ENCODE results near the gene ADGRL1.
A peak's percentile ranks its signal among the peaks of the same experiment; 100 is the strongest.

The ADGRL1 gene

DNA sequence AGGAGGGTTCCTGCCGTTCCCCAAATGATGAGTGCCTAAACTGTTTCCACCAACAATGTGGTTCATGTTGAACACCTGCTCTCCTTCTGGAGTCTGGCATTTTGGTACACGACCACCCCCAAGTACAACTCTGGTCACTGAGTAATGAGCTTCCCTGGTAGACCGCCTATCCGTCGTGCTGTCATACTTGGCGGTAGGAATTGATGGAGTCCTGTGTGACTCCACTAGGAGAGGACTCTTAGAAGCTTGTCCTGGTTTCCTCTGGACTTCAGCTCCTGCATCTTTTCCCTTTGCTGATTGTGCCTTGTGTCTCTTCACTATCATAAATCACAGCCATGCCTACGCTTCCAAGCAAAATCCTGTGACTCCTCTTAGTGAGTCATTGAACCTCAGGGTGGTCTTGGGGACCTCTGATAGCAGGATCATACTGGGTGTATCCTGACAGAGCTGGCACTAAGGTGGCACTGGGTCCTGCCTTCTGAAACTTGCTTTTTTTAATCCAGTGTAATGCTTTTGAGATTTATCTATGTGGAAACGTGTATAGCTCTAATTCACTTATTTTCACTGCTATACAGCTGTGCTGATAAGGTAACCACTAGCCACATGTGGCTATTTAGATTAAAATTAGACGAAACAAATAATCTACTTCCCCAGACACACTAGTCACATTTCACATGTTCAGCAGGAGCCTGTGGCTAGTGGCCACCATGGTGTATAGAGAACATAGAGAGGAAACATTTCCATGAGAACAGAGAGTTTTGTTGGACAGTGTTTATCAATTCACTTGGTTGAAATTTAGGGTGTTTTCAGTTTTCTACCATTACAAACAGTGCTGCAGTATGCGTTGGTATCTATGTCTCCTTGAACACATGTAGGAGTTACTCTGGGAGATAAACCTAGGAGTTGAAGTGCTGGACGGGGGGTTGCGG, 63.4 kb downstream of the ADGRL1 start:
- no peak for DNase-seq (ENCODE audit: low read depth in 1 of 2, low spot score in 1 of 2)

DNA sequence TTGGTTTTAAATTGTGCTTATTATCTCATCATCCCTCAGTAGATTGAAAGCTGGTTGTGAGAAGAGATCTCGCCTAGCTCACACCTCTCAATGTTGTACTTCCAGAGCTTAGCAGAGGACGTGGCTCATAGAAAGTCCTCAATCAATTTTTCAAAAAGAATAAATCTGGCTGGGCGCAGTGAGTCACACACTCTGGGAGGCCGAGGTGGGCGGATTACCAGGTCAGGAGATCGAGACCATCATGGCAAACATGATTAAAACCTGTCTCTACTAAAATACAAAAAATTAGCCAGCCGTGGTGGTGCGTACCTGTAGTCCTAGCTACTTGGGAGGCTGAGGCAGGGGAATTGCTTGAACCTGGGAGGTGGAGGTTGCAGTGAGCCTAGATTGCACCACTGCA, 64.9 kb downstream of the ADGRL1 start:
- no peak for DNase-seq (ENCODE audit: low read depth in 1 of 2, low spot score in 1 of 2)

DNA sequence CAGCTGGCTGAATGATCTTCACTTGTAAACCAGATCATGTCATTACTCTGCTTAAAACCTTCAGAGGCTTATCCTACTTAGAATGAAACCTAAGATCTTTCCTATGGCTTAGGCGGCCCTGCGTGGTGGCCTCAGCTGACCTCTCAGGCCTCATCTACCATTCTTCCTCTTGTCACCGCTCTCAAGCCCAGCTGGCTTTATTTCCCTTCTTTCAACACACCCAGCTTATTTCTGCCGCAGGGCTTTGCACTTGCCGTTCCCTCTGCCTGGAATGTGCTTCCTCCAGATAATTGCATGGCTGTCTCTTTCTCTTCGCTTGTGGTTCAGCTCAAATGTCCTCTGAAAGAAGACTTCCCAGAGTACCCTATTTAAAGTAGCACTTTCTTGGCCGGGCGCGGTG, 66.0 kb downstream of the ADGRL1 start:
- DNase-seq (ENCODE audit: low read depth in 1 of 2, low spot score in 1 of 2): no peak

DNA sequence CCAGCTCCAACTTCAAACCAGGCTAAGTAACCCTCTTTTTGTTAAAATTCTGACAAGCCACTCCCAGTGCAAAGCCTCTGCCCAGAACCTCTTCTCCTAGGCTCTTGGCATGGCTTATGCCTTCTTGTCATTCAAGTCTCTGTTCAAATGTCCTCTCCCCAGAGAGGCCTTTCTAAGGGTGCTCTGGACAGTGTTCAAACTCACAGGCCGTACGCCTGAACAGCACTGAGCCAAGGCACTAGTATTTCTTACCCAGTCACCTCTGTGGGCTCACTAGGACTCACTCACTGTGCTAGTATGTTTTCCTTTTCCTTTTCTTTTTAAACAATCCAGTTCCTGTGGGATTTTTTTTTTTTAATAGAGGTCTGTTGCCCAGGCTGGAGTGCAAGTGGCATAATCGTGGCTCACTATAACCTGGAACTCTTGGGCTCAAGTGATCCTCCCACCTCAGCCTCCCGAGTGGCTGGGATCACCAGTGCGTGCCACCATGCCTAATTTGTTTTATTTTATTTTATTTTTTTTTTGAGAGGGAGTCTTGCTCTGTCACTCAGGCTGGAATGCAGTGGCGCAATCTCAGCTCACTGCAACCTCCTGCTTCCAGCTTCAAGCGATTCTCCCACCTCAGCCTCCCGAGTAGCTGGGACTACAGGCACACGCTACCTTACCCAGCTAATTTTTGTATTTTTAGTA, 67.2 kb downstream of the ADGRL1 start:
- no peak for DNase-seq (ENCODE audit: low read depth in 1 of 2, low spot score in 1 of 2)

DNA sequence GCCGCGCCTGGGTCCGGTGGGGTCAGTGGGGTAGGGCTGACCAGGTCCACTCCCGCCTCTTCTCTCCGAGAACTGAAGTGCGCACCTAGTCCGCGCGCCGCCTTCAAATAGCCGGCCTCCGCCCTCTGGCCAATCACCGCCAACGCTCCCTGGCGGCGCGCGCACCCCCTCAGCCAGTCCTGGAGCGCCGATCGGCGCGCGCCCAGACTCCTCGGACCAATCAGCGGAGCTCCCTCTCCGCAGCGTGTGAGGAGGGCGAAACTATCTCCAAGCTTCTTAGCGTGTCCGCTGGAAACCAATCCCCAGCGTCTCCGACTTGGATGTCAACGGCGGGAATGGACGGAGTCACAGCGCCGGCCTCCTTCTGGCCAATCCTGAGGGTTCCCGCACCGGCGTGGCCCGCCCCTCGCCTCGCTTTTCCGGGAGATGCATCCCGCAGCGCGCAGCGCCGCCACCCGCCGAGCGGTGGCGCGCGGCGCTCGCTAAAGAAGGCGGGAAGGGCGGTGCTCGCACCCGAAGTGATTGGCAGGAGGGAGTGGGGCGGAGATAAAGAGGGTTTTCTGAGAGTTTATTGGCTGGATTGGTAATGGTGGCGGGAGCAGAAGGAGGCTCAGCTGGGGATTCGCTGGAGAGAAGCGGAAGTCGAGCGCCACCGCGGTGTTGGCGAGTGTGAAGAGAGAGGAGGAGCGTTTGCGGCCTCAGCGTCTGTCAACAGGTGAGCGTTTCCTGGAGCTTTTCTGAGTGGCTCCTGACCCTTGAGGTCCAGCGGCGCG, 69.3 kb downstream of the ADGRL1 start, which contains the start of gene ASF1B:
TSS of gene ASF1B (minus strand) at position 81 of the 773 bp plus-strand sequence. CDS start 133 bp downstream, outside the sequence.
- DNase-seq (ENCODE audit: low read depth in 1 of 2, low spot score in 1 of 2): peak; percentile 89 to 97

DNA sequence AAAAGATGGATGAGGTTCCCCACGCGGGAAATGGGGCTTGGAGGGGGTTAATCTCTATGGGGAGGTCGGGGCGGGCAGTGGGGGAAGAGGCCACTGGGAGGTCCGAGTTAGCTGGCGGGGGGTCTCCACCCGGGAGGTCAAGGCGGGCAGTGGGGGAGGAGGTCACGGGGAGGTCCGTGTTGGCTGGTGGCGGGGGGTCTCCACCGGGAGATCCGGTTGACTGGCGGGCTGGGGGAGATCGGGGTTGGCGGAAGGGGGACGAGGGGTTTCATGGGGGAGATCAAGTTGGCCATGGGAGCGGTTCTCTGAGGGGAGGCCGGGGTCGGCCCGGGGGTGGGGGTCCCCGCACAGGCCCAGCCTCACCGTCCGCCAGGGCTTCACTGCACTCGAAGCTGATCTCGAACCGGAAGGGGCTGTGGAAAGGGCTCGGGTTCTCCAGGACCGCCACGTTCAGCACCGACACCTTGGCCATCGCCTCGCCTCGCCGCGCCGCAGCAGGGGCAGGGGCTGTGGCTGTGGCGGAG, 69.9 kb downstream of the ADGRL1 start:
- DNase-seq (ENCODE audit: low read depth in 1 of 2, low spot score in 1 of 2): no peak

DNA sequence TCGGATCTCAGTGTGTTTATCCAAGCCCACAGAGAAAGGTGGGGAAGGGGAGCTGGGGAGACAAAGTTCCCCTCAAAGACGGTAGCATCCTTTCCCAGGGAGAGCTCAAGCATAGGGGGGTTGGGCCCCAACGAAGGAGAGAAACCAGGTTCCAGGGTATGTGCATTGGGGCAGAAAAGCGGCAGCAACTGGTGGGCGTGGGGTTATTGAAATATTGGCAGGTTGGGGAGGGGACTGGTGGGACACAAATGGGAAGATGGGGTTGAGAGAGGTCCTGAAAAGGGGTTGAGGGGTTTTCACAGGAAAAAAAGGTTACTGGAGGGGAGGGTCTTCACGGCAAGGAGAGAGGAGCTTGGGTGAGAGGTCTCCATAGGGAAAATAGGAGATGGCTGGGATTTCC, 70.6 kb downstream of the ADGRL1 start:
- no peak for DNase-seq (ENCODE audit: low read depth in 1 of 2, low spot score in 1 of 2)

DNA sequence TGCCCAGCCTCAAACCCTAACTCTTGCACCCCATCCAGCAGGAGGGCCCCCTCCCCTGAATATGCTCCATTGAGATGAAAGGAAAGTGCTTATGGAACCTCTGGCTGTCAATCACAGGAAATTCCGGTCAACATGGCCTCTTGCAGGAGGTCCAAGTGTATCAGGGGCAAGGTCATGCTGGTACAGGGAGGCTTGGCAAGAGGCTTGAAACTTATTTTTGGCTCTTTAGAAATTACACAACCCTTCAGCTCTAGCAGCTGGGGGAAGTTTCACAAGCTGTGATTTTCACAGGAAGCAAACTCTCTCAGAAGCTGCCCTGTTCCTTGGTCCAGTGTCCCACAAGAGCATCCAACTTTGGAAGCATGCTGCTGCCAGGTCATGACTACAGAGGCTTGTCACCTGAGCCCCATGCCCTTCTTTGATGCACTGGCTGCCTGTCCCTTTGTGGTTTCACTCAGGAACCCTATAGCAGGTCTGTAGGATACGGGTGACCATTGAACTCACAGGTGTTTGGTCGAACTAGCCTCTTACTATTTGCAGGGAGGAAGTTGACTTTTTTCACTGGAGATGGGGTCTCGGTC, 78.0 kb downstream of the ADGRL1 start:
- no peak for DNase-seq (ENCODE audit: low read depth in 1 of 2, low spot score in 1 of 2)

DNA sequence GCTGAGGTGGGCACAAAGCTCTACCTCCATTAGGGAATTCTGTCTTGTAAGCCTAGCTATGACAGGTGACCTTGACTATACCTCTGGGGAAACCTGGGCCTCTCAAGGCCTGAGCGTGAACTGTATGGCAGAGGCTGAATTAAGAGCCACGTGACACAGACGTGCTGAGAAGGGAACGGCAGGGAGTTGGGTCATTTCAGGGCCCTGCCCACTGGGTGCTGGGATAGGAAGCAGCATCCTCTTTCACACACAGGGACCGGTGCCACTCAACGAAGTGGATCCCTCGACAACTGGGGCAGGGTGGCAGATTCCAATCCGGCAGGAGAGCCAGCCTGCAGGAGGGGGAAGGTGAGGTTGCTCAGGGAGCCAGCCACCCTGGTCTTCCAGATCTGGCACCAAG, 78.8 kb downstream of the ADGRL1 start:
- no peak for DNase-seq (ENCODE audit: low read depth in 1 of 2, low spot score in 1 of 2)

DNA sequence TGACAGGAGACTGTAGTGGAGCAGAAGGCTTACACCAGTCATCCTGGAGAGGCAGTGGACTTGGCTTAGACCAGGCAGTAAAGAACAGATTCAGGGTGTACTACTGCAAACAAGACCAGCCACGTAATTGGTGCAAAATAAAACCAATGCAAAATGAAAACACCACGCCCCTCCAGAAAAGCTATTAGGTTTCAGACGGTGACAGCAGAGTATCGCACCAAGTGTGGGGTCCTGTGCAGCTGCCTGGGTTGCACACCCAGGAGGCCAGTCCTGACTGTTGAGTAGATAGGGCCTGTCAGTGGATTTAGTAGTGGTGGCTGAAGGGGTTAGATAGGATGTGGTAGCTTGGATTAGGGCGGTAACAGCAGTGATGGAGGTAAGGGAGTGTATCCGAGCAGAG, 83.0 kb downstream of the ADGRL1 start:
- DNase-seq (ENCODE audit: low read depth in 1 of 2, low spot score in 1 of 2): no peak

DNA sequence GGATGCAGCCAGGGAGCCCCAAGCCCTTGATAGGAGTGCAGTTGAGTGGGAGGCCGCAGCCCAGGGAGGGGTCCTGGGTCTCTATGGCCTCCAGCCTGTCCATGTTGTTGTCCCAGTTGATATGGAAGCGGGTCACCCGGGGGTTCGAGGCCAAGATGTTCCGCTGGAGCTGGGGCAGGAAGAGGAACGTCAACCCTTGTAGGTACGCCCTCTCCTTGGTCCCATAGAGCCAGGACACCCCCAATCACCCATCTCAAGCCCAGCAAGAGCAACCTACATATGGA, 85.5 kb downstream of the ADGRL1 start:
- DNase-seq (ENCODE audit: low read depth in 1 of 2, low spot score in 1 of 2): no peak

DNA sequence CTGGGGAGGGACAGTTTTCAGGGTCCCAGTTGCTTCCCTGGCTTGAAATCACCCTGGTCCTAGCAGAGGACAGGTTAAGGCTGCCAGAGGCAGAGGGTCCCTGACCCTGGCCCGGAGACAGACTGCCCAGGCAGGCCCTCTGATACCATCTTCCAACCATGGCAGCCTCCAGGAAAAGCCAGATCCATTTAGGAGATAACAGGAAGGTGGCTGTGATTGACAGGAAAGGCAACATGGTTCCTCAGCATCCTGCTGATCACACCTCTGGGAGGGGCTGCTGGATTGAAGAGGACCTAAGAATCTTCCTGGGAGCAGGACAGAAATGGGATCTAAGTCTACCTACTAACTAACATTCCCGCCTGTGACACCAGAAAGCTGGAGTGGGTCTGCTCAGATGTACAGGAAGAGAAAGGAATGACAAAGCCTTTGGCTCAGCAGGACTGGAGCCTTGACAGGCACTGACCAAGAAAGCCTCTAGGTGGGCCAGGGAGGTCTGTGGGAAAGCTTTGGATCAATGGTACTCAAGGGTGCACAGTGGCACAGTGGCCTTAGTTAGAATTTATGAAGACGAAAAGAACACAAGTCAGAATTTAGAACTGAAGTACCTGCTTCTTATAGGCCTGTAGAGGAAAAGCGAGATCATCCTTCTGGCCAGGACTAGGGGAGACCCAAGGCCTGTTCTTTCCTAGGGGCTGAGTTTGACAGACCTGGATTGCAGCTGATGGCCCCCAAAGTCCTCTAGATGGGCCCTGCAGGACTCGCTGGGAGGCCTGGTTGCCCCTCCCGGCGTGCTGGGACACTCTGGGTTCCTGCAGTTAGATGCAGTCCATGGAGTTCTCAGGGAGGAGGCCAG, 86.1 kb downstream of the ADGRL1 start:
- no peak for DNase-seq (ENCODE audit: low read depth in 1 of 2, low spot score in 1 of 2)

DNA sequence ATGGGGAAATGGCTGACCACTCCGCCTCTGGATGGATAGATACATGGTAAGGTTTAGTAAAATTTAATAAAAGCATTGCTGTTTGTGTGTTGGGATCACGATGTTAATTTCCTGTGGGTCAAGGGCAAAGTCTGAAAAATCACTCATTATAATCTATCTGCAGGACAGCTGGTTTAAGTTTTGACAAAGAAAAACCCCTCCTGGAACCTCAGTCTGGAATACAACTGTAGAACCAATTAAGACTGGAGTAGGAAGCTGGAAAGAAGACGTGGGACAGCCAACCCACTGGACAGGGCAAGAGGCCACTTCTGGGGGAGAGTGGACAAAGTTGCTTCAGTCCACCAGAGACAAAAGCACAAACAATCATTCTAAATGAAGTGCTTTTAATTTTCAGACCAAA, 86.8 kb downstream of the ADGRL1 start:
- DNase-seq (ENCODE audit: low read depth in 1 of 2, low spot score in 1 of 2): no peak

DNA sequence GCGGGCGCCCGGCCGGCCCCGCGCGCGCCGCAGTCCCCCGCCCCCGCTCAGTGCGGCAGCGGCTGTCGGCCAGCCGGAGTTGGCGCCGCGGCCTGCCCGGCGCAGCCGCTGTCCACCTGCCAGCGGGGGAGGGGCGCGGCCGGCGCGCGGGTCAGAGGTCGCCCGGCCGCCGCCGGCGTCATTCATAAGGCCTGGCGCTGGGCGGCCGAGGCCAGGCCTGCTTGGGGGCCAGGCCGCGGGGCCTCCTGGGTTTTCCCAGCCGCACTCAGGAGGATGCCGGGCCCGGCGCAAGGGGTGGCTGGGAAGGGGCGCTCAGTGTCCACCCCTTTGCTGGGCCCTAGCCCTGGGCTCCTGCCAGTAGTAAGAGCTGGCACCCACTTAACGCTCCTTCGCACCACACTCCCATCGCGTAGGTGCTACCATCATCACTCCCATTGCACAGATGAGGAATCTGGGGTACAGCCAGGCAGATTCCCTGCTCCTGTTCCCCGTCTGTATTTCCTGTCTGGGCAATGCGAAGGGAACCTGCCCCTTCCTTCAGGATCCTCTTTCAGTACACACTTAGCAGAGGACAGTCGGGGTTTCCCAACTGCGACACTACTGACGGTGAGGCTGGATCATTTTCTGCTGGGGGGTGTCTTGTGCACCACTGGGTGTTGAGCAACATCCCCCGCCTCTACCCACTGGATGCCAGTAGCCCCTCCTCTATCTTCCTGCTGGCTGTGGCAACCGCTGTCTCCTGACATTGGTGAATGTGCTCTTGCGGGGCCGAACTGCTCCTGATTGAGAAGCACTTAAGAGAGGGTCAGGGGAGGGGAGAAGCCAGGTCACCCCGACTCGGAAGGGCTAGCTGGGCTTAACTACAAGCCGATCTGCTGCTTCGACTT, 87.6 kb downstream of the ADGRL1 start:
- DNase-seq (ENCODE audit: low read depth in 1 of 2, low spot score in 1 of 2): peak in 1 of 2 donors; percentile 19

DNA sequence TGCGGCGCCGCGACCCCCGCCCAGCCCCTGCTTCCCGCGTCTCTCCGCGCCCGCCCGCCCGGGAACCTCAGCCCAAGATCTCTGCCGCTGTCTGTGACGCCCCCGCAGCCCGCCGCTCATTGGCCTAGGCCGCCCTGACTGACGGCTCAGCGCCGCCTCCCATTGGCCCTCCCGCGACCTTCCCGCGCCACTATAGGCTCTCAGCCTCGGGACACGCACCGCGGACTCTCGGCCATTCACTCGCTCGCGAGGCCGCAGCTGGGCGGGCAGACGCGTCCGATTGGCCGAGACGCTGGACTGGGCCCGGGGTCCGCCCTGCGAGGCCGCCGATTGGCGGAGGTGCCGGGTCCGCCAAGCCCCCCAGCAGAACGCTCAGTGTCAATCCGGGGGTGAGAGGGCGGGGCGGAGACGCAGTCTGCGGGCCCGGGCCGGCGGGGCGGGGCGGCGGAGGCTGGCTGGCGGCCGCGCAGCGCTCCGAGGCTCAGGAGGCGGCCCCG, 88.3 kb downstream of the ADGRL1 start, which contains the start of gene PRKACA:
TSS of gene PRKACA (minus strand) at position 95 of the 497 bp plus-strand sequence. CDS start 215 bp downstream, outside the sequence.
- DNase-seq (ENCODE audit: low read depth in 1 of 2, low spot score in 1 of 2): peak; percentile 93 to 97

DNA sequence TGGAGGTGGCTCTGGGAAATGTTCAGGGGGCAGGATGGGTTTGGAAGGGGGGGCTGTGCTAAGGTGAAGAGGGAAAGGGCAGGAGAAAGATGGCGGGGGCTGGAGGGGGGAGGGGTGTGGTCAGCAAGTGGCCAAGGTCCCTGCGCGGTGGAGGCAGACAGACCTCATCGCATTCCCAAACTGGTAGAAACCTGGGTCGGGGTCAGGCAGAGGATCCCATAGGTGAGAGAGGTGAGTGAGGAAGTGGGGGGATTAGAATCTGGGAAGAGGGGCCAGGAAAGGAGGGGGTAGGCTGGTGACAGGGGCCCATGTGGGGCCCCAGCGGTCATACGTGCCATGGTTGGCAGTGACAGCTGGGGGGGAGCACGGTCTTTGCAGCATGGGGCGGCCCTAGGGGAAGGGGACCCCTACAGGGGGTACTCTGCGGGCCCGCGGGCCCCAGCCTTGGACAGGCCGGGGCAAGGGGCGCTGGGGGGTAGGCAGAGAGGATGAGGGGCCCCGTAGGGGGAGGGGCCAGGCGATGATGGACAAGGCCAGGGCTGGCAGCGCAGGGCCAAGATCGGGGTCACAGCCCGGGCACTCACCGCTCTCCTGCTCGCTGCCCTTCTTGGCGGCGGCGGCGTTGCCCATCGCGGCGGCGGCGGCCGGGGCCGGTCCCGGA, 88.9 kb downstream of the ADGRL1 start:
- no peak for DNase-seq (ENCODE audit: low read depth in 1 of 2, low spot score in 1 of 2)

DNA sequence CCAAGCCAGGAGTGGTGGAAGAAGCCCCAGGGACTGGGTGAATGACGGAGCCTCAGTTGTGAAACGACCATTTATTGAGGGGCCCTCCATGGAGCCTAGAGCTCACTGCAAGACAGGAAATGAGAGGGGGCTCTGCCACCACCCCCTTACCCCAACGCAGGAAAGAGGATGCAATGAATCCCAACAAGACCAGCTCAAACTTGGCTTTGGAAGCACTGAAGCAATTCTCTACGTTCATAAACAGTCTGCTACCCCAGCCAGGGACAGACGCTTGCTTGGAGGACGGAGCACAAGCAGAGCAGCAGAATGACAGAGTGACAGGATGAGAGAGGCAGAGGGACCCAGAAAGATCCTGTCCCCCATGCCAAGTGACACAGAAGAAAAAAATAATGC, 89.4 kb downstream of the ADGRL1 start:
- no peak for DNase-seq (ENCODE audit: low read depth in 1 of 2, low spot score in 1 of 2)

DNA sequence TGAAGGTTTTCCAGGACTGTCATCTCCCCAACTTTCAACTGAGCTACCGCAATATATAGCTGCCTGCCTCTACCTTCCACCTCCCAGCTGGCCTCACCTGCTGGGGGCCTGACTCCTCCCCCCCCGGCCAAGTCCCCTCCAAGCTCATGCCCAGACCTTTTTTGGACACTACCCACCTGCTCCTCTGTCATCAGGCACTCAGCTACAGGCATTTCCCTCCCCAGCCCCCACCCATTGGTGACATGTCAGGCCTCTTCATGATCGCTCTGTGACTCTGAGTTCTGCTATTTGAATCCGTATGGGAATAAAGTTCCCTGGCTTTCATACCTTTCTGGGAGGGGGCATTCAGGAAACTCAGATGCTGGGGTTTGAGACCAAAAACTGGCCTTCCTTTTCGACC, 90.2 kb downstream of the ADGRL1 start:
- DNase-seq (ENCODE audit: low read depth in 1 of 2, low spot score in 1 of 2): no peak
